Esophagus squamous epithelium (tissue), 4 donors: ENCODE data around the gene TNFAIP8L1.

Source experiments
- POLR2A ChIP-seq, 4 donors: fragments of 450-650 bp; IDR thresholded peaks; one replicate each; pipeline ENCODE4 v1.6.1; 2017; ENCODE audit warnings: antibody characterized with exemption in 4 of 4, mild to moderate bottlenecking in 4 of 4, moderate library complexity in 3 of 4
- TF ChIP-seq, protein P1 (sequence below), 6 experiments: fragments of 450-650 bp in 4 of 6; fragments of 200-600 bp in 2 of 6; sonication (generic) in 2 of 6; IDR thresholded peaks; one replicate each; pipeline ENCODE4 v1.5.1; 2016 to 2019; ENCODE audit warnings: antibody characterized with exemption in 6 of 6, mild to moderate bottlenecking in 4 of 6, moderate library complexity in 4 of 6

DNA sequence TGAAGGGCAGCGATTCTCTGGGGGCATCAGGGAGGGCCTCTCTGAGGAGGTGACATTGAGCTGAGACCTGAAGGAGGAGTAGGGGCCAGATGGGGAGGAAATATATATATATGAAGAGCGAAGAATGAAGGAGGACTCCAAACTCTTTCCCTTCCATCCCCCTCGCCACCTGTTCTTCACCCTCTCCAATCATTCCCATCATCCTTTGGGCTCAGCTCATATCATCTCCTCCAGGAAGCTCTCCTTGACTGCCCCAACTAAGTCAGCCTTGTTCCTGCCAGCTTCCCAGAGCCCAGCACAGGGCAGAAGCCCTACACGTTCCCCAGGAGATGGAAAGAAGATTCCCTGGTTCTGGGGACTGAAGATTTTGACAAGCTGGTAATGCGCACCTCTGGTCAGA, 46.9 kb upstream of the TNFAIP8L1 start:
- TF ChIP-seq, protein P1, sequence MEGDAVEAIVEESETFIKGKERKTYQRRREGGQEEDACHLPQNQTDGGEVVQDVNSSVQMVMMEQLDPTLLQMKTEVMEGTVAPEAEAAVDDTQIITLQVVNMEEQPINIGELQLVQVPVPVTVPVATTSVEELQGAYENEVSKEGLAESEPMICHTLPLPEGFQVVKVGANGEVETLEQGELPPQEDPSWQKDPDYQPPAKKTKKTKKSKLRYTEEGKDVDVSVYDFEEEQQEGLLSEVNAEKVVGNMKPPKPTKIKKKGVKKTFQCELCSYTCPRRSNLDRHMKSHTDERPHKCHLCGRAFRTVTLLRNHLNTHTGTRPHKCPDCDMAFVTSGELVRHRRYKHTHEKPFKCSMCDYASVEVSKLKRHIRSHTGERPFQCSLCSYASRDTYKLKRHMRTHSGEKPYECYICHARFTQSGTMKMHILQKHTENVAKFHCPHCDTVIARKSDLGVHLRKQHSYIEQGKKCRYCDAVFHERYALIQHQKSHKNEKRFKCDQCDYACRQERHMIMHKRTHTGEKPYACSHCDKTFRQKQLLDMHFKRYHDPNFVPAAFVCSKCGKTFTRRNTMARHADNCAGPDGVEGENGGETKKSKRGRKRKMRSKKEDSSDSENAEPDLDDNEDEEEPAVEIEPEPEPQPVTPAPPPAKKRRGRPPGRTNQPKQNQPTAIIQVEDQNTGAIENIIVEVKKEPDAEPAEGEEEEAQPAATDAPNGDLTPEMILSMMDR (IDR thresholded peaks at IDR 0.05) = no peak
- TF ChIP-seq POLR2A (IDR thresholded peaks at IDR 0.05) = no peak
